Measurements from ENCODE around the gene AK1. TPM values are rescaled to one million over a fixed set of nuclear protein-coding genes. Genes with fewer than 3 reads are reported as not detected.

Gene AK1
- total RNA-seq, 4 donors from 2014 or later = 14.2 to 35.6 (median 19.1) TPM

GRCh38 chr9:127837346-127837745, 40.1 kb downstream of the AK1 start:
- TF ChIP-seq CTCF (IDR thresholded peaks at IDR 0.05; ENCODE audit: low read depth) = no peak

- TF ChIP-seq CTCF (IDR thresholded peaks at IDR 0.05; ENCODE audit: low read depth) = no peak
Measured at GRCh38 chr9:127835991-127836516, 41.4 kb downstream of the AK1 start.

- no peak for TF ChIP-seq CTCF (IDR thresholded peaks at IDR 0.05; ENCODE audit: low read depth)
Measured at GRCh38 chr9:127833555-127833954, 43.9 kb downstream of the AK1 start.

GRCh38 chr9:127832248-127832647, 45.2 kb downstream of the AK1 start:
- TF ChIP-seq CTCF (IDR thresholded peaks at IDR 0.05; ENCODE audit: low read depth) = no peak

GRCh38 chr9:127829205-127829906, 48.1 kb downstream of the AK1 start:
- TF ChIP-seq CTCF (IDR thresholded peaks at IDR 0.05; ENCODE audit: low read depth) = no peak

GRCh38 chr9:127828262-127829031, 49.0 kb downstream of the AK1 start:
- TF ChIP-seq CTCF (IDR thresholded peaks at IDR 0.05; ENCODE audit: low read depth) = no peak

GRCh38 chr9:127826253-127826913, 51.1 kb downstream of the AK1 start:
- TF ChIP-seq CTCF (IDR thresholded peaks at IDR 0.05; ENCODE audit: low read depth) = no peak

All from subcutaneous adipose tissue (tissue), 4 donors.